Endometrial microvascular endothelial cells (primary cell): Measurements from ENCODE around the gene SCUBE2. TPM values are rescaled to one million over a fixed set of nuclear protein-coding genes. Genes with fewer than 3 reads are reported as not detected.
"Not testable (repeated sequence)": the region's sequence is repeated elsewhere in the genome, so short reads cannot be mapped to it uniquely, and the experiment has no call there.

Experiments
- in situ Hi-C: cut with HindIII; loops from 2 replicates; pipeline ENCODE4 v1.10.0; 2017; ENCODE audit warnings: low sequenced_read_pairs, low pct_unique_long_range_greater_than_20kb; ENCODE audit errors: inconsistent ontology term
- total RNA-seq: library from RNA; depleted of rRNA; stranded (reverse); fragments of >200 nt; gene quantifications from one replicate; pipeline ENCODE4 v1.2.3, GENCODE V29; 2015; ENCODE audit errors: inconsistent ontology term

The SCUBE2 gene
- total RNA-seq, 1 donor from 2014 or later, result not detected

DNA sequence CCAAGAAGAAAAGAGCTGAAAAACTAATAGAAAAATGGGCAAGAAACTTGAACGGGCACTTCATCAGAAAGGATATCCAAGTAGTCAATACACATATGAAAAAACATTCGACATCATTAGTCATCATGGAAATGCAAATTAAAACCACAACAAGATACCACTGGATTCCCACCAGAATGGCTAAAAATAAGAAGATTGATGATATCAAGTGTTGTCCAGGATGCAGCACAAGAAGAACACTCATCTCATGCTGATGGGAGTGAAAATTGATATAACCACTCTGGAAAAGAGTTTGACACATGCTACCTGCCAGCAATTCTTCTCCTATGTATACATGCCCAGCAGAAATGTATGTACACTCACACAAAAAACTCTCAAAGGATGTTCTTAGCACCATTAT lies 26.9 kb upstream of the SCUBE2 start:
- in situ Hi-C loops, result no loop called here

DNA sequence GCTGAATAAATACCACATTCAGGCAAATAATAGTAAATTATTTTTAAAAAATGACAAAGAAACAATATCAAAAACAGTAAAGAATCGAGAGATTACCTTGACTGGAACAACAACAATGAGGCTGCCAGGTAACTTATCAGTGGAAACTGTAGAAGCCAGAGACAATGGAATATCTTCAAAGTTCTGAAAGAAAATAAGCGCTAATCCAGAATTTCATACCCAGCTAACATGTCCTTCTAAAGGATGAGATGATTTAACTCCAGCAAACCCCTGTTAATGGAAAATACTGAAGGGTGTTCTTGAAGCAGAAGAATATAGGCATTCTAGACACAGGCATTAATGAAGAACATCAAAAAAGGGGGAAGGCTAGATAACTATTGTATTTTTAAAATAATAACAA lies 20.7 kb upstream of the SCUBE2 start:
- in situ Hi-C loops, result no loop called here

- in situ Hi-C loops, result no loop called here
Observed at GRCh38 chr11:9109858-9110731, 18.7 kb upstream of the SCUBE2 start.

GRCh38 chr11:9104580-9104979 lies 13.2 kb upstream of the SCUBE2 start:
- in situ Hi-C loops, result no loop called here

- in situ Hi-C loops, result no loop called here
Observed at GRCh38 chr11:9103542-9104276, 12.3 kb upstream of the SCUBE2 start.

DNA sequence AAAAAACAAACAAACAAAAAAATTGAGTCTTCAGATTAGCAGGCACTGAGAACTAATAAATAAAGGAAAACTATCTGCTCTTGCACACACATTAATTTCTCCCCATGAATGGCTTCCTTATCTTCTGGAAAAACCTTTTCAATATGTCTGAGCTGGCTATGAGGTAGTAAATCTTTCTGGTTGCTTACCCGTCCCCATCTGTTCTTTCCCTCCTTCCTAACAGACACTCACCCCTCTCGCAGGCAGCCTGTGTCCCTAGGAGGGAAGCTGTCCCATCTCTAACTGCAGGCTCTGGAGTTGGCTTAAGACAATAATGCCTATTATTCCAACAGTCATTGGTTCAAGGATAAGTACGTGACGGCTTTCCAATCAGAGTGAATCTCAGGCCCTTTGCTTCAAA lies 8.2 kb upstream of the SCUBE2 start:
- in situ Hi-C loops, result no loop called here

- in situ Hi-C loops, result not testable (repeated sequence)
Observed at GRCh38 chr11:9098455-9098854, 7.1 kb upstream of the SCUBE2 start.

- in situ Hi-C loops, result not testable (repeated sequence)
Observed at GRCh38 chr11:9097186-9097943, 6.0 kb upstream of the SCUBE2 start.

DNA sequence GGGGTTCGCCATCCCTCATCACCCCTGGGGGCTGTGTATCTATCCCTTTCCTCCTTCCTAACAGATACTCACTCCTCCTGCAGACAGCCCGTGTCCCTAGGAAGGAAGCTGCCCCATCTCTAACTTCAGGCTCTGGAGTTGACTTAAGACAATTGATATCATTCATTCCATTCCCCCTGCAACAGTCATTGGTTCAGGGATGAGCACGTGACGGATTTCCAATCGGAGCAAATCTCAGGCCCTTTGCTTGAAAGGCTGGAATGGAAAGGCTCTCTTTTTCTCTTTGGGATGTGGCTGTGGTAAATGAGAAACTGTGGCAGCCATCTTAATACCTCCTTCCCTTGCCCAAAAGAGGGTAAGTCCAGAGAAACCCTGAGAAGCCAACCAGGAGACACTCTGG lies 5.0 kb upstream of the SCUBE2 start:
- in situ Hi-C loops, result no loop called here

GRCh38 chr11:9095421-9095820 lies 4.0 kb upstream of the SCUBE2 start:
- in situ Hi-C loops, result no loop called here

DNA sequence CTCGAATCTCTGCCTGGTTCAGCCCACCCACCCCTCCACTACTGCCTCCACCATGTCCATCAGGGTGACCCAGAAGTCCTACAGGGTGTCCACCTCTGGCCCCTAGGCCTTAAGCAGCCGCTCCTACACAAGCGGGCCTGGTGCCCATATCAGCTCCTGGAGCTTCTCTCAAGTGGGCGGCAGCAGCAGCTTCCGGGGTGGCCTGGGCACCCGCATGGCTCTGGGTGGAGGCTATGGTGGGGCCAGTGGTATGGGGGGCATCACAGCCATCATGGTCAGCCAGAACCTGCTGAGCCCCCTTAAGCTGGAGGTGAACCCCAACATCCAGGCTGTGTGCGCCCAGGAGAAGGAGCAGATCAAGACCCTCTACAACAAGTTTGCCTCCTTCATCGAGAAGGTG lies 3.0 kb upstream of the SCUBE2 start:
- in situ Hi-C loops, result no loop called here

DNA sequence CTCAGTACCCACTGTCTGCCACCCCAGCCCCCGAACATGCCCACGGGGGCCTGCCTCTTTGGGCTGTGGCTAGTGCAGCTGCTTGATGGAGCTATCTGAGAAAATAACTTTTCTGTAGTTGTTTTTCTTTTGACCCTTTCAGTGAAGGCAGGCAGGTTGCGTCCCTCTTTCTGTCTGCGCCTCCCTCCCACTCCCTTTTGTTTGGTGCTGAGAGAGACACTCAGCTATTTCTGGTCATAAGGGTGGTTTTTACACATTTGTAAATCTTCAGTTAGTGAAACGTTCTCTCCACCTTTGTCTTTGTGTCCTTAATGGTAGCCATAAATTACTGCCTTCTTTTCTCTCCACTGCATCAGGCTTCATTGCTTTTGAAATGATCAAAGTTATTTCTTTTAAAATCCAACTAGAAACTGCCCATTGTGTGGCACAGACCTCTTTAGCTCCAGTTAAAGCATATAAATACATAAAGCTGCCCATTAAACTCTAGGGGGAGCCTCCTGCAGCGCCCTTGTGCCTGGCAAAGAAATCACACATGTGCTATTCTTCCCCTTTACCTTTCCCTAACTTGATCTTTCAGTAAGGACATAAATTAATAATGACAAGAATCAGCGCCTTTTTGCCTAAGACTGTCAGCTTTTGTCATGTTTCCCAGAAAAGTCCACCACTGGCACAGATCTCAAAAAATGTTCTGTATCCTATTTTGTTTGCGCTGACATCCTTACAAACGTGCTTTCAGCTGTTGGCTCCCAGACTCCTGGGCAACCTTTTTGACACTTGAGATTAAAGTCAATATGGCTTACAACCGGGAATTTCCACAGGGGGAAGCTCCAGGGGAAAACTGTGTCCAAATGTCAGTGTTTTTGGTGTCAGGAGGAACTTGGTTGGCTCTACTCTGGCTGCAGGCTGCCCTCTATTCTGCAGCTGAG lies 1.7 kb upstream of the SCUBE2 start:
- in situ Hi-C loops, result no loop called here

GRCh38 chr11:9092072-9092471 lies 673 bp upstream of the SCUBE2 start:
- in situ Hi-C loops, result no loop called here

DNA sequence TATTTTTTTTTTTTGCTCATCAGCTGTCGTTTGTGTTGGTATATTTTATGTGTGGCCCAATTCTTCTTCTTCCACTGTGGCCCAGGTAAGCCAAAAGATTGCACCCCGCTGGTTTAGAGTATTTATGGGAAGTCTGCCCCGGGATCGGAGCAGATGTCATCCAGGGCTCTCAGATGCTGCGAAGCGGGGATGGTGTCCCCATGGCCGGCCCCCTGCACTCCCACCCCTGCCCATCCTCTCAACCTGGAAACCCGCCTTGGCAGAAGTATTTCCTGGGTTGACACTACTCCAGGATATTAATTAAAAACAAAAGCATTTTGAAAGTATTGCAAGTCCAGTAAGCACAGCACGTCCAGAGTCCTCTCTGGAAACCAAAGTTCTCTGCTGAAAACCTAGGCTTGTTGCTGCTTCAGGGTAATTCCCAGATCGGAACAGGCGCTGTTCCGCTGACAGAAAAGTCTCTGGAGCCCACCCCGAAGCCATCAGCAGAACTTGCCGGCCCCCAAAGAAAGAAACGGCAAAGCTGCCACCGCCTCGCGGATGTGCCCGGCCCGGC lies 833 bp downstream of the SCUBE2 start:
- in situ Hi-C loops, result no loop called here

DNA sequence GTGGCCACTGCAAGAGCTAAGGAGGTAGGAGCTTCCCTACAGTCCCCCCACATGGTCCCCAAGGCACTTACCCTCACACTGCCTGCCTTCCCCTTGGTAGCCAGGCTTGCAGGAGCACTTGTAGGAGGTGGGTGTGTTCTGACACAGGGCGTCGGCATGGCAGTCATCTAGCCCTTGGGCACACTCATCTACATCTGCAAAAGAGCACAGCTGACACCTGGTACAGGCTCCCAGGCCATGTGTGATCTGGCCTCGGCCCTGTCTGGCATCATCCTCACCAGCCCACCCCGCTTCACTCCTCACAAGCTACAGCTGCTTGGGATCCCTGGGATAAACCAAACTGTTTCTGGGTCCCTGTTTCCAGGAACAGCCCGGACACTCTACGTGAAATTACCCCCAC lies 1.8 kb downstream of the SCUBE2 start:
- in situ Hi-C loops, result no loop called here

- in situ Hi-C loops, result no loop called here
Observed at GRCh38 chr11:9089061-9089460, 2.3 kb downstream of the SCUBE2 start.

GRCh38 chr11:9082575-9082974 lies 8.8 kb downstream of the SCUBE2 start:
- in situ Hi-C loops, result no loop called here

DNA sequence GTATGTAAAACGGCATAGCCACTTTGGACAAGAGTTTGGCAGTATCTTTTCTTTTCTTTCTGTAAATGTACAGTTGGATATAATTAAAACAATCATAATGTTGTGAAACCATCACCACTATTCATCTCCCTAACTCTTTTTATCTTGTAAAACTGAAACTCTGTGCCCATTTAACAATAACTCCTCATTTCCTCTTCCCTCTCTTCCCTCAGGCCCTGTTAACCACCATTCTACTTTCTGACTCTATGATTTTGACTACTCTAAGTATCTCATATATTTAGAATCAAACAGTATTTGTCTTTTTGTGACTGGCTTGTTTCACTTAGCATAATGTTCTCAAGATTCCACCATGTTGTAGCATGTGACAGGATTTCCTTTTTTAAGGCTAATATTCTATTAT lies 10.2 kb downstream of the SCUBE2 start:
- in situ Hi-C loops, result no loop called here
